GM21423 (cell line): ENCODE results near the gene SLC7A4.

Experiments used
- ATAC-seq: cut with Tn5 transposase; IDR thresholded peaks from one replicate; pipeline ENCODE4 v1.9.1; 2021; ENCODE audit warnings: mild to moderate bottlenecking, moderate library complexity; ENCODE audit not compliant: unreplicated experiment

The SLC7A4 gene

GRCh38 chr22:21000207-21000986 is 32.0 kb downstream of the SLC7A4 start:
- no peak for ATAC-seq

GRCh38 chr22:20999350-21000206 is 32.8 kb downstream of the SLC7A4 start:
- ATAC-seq, result no peak

GRCh38 chr22:20998411-20999336 is 33.7 kb downstream of the SLC7A4 start:
- ATAC-seq, result no peak

- no peak for ATAC-seq
Observed at GRCh38 chr22:20997536-20998257, 34.7 kb downstream of the SLC7A4 start.

- no peak for ATAC-seq
Observed at GRCh38 chr22:20996598-20997535, 35.5 kb downstream of the SLC7A4 start.

GRCh38 chr22:20996031-20996410 is 36.3 kb downstream of the SLC7A4 start:
- ATAC-seq, result no peak

GRCh38 chr22:20995329-20996030 is 36.9 kb downstream of the SLC7A4 start:
- ATAC-seq, result no peak

GRCh38 chr22:20994902-20995241 is 37.5 kb downstream of the SLC7A4 start:
- no peak for ATAC-seq

- no peak for ATAC-seq
Observed at GRCh38 chr22:20994128-20994901, 38.0 kb downstream of the SLC7A4 start.

- no peak for ATAC-seq
Observed at GRCh38 chr22:20993304-20994127, 38.8 kb downstream of the SLC7A4 start.

- ATAC-seq, result no peak
Observed at GRCh38 chr22:20992456-20993303, 39.7 kb downstream of the SLC7A4 start.

GRCh38 chr22:20992056-20992442 is 40.3 kb downstream of the SLC7A4 start:
- no peak for ATAC-seq

- ATAC-seq, result no peak
Observed at GRCh38 chr22:20991252-20992055, 40.9 kb downstream of the SLC7A4 start.

GRCh38 chr22:20990184-20991180 is 41.9 kb downstream of the SLC7A4 start:
- ATAC-seq, result no peak
